ENCODE measurements around the gene GEN1.

Gene GEN1

GRCh38 chr2:17753803-17754663, at the start of gene GEN1, which contains the start of gene SMC6:
Gene GEN1, plus strand, starts transcription at chr2:17754138. Its CDS starts 5,806 bp downstream, at chr2:17759944.
Gene SMC6, minus strand, starts transcription at chr2:17753810. Its CDS starts 7,864 bp downstream, at chr2:17745946.
- peak; percentile 95 for DNase-seq

- no peak for DNase-seq
Observed at GRCh38 chr2:17706845-17707244, 47.1 kb upstream of the GEN1 start.

- DNase-seq: no peak
Observed at GRCh38 chr2:17708501-17708900, 45.4 kb upstream of the GEN1 start.

GRCh38 chr2:17709897-17710296, 44.0 kb upstream of the GEN1 start:
- DNase-seq: no peak

GRCh38 chr2:17710547-17711248, 43.2 kb upstream of the GEN1 start:
- DNase-seq: no peak

GRCh38 chr2:17713291-17713690, 40.6 kb upstream of the GEN1 start:
- DNase-seq: no peak

- DNase-seq: no peak
Observed at GRCh38 chr2:17717666-17718065, 36.3 kb upstream of the GEN1 start.

- DNase-seq: no peak
Observed at GRCh38 chr2:17718689-17719088, 35.2 kb upstream of the GEN1 start.

- DNase-seq: no peak
Observed at GRCh38 chr2:17719562-17720371, 34.2 kb upstream of the GEN1 start.

GRCh38 chr2:17728210-17728609, 25.7 kb upstream of the GEN1 start:
- no peak for DNase-seq

- DNase-seq: no peak
Observed at GRCh38 chr2:17729880-17730279, 24.1 kb upstream of the GEN1 start.

- no peak for DNase-seq
Observed at GRCh38 chr2:17733599-17733998, 20.3 kb upstream of the GEN1 start.

- DNase-seq: no peak
Observed at GRCh38 chr2:17735864-17736263, 18.1 kb upstream of the GEN1 start.

- DNase-seq: no peak
Observed at GRCh38 chr2:17736989-17737388, 16.9 kb upstream of the GEN1 start.

GRCh38 chr2:17740203-17740602, 13.7 kb upstream of the GEN1 start:
- no peak for DNase-seq

- DNase-seq: no peak
Observed at GRCh38 chr2:17747684-17748452, 6.1 kb upstream of the GEN1 start.

GRCh38 chr2:17748745-17749144, 5.2 kb upstream of the GEN1 start:
- DNase-seq: no peak

GRCh38 chr2:17749753-17750438, 4.0 kb upstream of the GEN1 start:
- DNase-seq: no peak

- no peak for DNase-seq
Observed at GRCh38 chr2:17752246-17752645, 1.7 kb upstream of the GEN1 start.

- peak; percentile 59 for DNase-seq
Observed at GRCh38 chr2:17752892-17753802, 791 bp upstream of the GEN1 start.
